HEK293 (cell line): Measurements from ENCODE around the gene TNP2.

Experiments
- KLF7 ChIP-seq: fragments of 450-650 bp; formaldehyde crosslinking; IDR thresholded peaks from 2 replicates; pipeline ENCODE4 v1.5.1; 2016; ENCODE audit warnings: missing biosample characterization, missing genetic modification characterization, borderline replicate concordance
- ZBTB8A ChIP-seq: fragments of 450-650 bp; formaldehyde crosslinking; IDR thresholded peaks from 2 replicates; pipeline ENCODE4 v1.5.1; 2016; ENCODE audit warnings: missing biosample characterization, missing genetic modification characterization
- ZNF184 ChIP-seq: fragments of 450-650 bp; IDR thresholded peaks from 2 replicates; pipeline ENCODE4 v1.5.1; 2018; ENCODE audit warnings: missing biosample characterization, mild to moderate bottlenecking, missing genetic modification characterization
- ZNF266 ChIP-seq: fragments of 450-650 bp; formaldehyde crosslinking; IDR thresholded peaks from 2 replicates; pipeline ENCODE4 v1.5.1; 2016; ENCODE audit warnings: missing biosample characterization, missing genetic modification characterization, low read depth
- ZNF707 ChIP-seq: fragments of 450-650 bp; formaldehyde crosslinking; IDR thresholded peaks from 2 replicates; pipeline ENCODE4 v1.5.1; 2016; ENCODE audit warnings: missing biosample characterization, missing genetic modification characterization
- ZNF791 ChIP-seq: fragments of 450-650 bp; formaldehyde crosslinking; IDR thresholded peaks from 2 replicates; pipeline ENCODE4 v1.5.1; 2016; ENCODE audit warnings: missing biosample characterization, missing genetic modification characterization
- ZNF830 ChIP-seq: fragments of 450-650 bp; IDR thresholded peaks from 2 replicates; pipeline ENCODE4 v1.5.0; 2018; ENCODE audit warnings: missing biosample characterization, missing genetic modification characterization, low read depth, mild to moderate bottlenecking, moderate library complexity
- TF ChIP-seq, protein P1 (sequence below): fragments of 450-650 bp; formaldehyde crosslinking; IDR thresholded peaks from 2 replicates; pipeline ENCODE4 v1.5.1; 2016; ENCODE audit warnings: missing biosample characterization, missing genetic modification characterization
- TF ChIP-seq, protein P2 (sequence below): fragments of 450-650 bp; formaldehyde crosslinking; IDR thresholded peaks from 2 replicates; pipeline ENCODE4 v1.5.1; 2016; ENCODE audit warnings: missing biosample characterization, missing genetic modification characterization

DNA sequence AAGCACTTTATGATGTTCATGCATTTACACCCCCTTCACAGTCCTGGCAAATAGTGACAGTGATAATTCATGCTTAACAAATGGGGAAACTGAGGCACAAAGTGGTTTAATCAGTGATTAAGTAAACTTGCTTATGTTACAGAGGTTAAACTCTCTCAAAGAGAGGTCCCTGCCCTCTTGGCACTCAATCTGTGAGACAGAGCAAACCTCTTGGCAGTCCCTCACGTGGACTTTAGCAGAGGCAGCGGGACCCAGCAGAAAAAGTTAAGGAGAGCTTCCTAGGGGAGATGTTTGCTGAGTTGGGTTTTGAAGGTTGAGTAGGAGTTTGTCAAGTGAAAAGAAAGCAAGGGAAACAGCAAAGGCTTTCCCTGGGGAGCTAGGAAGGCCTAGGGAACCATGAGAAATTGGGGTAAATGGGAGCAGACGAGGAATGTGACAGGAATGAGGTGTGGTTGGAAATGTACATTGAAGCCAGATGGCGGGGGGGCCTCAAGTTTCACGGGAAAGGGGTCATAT, 23.8 kb downstream of the TNP2 start:
- no peak for TF ChIP-seq ZNF266 (tag by site-specific recombination)
- no peak for TF ChIP-seq ZNF791 (tag by site-specific recombination)
- no peak for TF ChIP-seq ZNF707
- no peak for TF ChIP-seq ZNF184 (tag by site-specific recombination)
- TF ChIP-seq ZNF830 (tag by site-specific recombination): no peak
- TF ChIP-seq, protein P1, sequence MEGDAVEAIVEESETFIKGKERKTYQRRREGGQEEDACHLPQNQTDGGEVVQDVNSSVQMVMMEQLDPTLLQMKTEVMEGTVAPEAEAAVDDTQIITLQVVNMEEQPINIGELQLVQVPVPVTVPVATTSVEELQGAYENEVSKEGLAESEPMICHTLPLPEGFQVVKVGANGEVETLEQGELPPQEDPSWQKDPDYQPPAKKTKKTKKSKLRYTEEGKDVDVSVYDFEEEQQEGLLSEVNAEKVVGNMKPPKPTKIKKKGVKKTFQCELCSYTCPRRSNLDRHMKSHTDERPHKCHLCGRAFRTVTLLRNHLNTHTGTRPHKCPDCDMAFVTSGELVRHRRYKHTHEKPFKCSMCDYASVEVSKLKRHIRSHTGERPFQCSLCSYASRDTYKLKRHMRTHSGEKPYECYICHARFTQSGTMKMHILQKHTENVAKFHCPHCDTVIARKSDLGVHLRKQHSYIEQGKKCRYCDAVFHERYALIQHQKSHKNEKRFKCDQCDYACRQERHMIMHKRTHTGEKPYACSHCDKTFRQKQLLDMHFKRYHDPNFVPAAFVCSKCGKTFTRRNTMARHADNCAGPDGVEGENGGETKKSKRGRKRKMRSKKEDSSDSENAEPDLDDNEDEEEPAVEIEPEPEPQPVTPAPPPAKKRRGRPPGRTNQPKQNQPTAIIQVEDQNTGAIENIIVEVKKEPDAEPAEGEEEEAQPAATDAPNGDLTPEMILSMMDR (tag by site-specific recombination): no peak
- no peak for TF ChIP-seq KLF7 (tag by site-specific recombination)
- TF ChIP-seq ZBTB8A (tag by site-specific recombination): no peak
- TF ChIP-seq, protein P2, sequence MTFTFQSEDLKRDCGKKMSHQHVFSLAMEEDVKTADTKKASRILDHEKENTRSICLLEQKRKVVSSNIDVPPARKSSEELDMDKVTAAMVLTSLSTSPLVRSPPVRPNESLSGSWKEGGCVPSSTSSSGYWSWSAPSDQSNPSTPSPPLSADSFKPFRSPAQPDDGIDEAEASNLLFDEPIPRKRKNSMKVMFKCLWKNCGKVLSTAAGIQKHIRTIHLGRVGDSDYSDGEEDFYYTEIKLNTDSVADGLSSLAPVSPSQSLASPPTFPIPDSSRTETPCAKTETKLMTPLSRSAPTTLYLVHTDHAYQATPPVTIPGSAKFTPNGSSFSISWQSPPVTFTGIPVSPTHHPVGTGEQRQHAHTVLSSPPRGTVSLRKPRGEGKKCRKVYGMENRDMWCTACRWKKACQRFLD: no peak
